Measurements from ENCODE around the gene SYNE2.

Gene SYNE2

DNA sequence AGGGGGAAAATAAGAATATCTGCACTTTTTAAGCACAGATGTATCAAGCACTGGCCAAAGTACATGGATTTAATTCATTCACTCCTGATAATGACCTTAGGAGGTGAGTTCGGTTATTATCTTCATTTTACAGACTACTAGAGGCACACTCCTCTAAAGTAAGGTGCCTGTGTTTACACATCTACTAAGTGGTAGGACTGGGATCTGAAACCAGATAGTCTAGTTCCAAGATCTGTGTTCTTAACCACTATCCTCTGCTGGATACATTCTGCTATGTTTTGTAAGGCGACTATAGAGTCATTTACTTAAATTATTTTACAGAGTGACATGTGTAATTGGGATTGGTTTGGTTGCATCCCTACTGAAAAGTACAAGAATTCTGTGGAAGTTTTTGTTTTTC is 266.1 kb downstream of the SYNE2 start:
- TF ChIP-seq, protein P1, sequence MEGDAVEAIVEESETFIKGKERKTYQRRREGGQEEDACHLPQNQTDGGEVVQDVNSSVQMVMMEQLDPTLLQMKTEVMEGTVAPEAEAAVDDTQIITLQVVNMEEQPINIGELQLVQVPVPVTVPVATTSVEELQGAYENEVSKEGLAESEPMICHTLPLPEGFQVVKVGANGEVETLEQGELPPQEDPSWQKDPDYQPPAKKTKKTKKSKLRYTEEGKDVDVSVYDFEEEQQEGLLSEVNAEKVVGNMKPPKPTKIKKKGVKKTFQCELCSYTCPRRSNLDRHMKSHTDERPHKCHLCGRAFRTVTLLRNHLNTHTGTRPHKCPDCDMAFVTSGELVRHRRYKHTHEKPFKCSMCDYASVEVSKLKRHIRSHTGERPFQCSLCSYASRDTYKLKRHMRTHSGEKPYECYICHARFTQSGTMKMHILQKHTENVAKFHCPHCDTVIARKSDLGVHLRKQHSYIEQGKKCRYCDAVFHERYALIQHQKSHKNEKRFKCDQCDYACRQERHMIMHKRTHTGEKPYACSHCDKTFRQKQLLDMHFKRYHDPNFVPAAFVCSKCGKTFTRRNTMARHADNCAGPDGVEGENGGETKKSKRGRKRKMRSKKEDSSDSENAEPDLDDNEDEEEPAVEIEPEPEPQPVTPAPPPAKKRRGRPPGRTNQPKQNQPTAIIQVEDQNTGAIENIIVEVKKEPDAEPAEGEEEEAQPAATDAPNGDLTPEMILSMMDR (IDR thresholded peaks at IDR 0.05; ENCODE audit: insufficient read depth, low read depth, low read length, missing control alignments): no peak
- peak; percentile 56 for DNase-seq (ENCODE audit: low read depth)
- no peak overlapping the region for H3K4me3 ChIP-seq (ENCODE audit: low read length)

DNA sequence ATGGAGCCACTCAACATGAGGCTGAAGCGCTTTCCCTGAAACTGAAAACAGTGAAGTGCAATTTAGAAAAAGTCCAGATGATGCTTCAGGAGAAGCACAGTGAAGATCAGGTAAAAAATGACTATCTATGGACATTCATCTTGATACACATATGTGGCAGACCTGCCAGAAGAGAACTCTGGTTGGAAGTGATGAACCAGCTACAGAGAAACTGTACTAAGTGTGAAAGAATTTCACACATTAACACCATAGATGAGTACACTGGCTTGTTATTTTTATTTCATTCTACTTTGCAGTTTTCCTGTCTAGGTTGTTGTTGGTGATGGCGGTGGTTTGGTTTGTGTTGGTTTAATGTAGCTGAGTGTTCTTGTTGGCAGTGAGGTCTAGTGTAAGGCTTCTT is 266.7 kb downstream of the SYNE2 start:
- DNase-seq (ENCODE audit: low read depth): no peak
- no peak overlapping the region for H3K4me3 ChIP-seq (ENCODE audit: low read length)
- TF ChIP-seq, protein P1 (IDR thresholded peaks at IDR 0.05; ENCODE audit: insufficient read depth, low read depth, low read length, missing control alignments): no peak

DNA sequence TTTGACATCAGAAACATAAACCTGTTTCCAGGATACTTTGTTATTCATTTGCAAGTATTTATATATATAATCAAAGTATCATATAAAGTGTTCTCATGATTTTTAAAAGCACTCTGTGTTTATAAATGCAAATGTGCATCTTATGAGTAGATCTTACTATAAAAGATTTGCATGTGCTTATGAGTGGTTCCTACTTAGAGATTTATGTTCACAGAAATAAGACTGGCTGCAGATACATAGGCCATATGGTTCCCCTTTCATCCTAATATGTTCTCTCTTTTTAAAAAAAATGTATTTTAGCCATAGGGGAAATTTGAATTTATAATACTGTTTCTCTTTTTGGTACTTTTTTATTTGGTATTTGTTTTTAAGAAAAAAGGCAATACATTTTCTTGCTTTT is 267.2 kb downstream of the SYNE2 start:
- TF ChIP-seq, protein P1 (IDR thresholded peaks at IDR 0.05; ENCODE audit: insufficient read depth, low read depth, low read length, missing control alignments): no peak
- no peak for DNase-seq (ENCODE audit: low read depth)
- H3K4me3 ChIP-seq (ENCODE audit: low read length): no peak overlapping the region

DNA sequence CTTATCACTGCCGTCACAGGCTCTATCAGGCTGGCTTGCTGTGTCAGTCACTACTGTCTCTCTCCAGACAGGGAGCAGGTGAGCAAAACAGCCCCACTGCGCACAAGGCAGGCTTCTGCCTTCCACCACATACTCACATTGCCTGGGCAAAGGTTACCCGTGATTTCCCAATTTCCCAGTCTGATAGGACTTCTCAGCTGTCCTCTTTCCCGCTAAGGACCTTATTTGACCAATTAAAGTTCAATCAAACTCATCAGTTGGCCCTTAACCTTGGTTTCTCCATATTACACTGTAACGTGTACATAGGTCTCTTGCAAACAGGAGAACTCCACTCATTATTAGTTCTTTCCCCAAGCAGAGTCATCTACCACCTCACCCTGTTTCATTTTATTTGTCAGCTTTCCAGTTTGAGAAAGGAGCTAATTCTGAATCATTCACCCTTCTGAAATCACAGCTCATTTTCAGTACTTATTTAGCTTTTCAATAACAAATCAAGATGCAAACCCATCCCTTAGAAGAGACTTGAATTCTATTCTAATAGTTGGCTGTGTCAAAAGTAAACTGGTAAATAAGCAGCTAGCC is 270.5 kb downstream of the SYNE2 start:
- DNase-seq (ENCODE audit: low read depth): no peak
- TF ChIP-seq, protein P1 (IDR thresholded peaks at IDR 0.05; ENCODE audit: insufficient read depth, low read depth, low read length, missing control alignments): no peak
- H3K4me3 ChIP-seq (ENCODE audit: low read length): no peak overlapping the region

DNA sequence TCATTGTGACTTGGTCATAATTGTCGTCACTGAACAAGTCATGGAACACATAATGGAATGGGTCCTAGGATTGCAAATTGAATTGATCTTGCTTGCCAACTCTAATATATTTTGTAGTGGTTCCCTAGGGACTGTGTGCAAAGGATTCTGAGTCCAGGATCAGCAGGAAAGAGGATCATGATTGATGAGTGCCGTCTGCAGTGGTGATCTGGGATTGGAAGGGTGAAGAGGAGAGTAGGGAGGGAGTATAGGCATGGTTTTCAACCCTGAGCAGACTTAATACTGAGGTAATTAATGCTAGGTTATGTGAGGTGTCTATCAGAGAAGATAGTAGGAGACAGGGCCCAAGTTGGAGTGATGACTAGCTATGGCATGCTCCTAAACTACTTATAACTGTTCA is 272.5 kb downstream of the SYNE2 start:
- no peak overlapping the region for H3K4me3 ChIP-seq (ENCODE audit: low read length)
- DNase-seq (ENCODE audit: low read depth): no peak
- TF ChIP-seq, protein P1 (IDR thresholded peaks at IDR 0.05; ENCODE audit: insufficient read depth, low read depth, low read length, missing control alignments): no peak

DNA sequence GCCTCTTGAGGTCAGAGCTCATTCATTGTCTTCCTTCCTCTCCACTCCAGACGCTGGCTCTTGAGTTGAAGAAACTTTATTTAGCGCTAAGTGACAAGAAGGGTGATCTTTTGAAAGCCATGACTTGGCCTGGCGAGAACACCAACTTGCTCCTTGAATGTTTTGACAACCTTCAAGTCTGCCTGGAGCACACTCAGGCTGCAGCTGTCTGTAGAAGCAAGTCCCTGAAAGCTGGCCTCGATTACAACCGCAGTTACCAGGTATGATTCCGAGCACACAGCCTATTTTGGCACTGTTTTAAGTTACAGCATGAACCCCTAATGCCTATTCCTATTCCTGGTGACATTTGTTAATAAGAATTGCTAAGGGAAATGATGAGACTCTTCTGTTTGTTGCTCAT is 273.7 kb downstream of the SYNE2 start:
- no peak overlapping the region for H3K4me3 ChIP-seq (ENCODE audit: low read length)
- TF ChIP-seq, protein P1 (IDR thresholded peaks at IDR 0.05; ENCODE audit: insufficient read depth, low read depth, low read length, missing control alignments): no peak
- DNase-seq (ENCODE audit: low read depth): no peak

DNA sequence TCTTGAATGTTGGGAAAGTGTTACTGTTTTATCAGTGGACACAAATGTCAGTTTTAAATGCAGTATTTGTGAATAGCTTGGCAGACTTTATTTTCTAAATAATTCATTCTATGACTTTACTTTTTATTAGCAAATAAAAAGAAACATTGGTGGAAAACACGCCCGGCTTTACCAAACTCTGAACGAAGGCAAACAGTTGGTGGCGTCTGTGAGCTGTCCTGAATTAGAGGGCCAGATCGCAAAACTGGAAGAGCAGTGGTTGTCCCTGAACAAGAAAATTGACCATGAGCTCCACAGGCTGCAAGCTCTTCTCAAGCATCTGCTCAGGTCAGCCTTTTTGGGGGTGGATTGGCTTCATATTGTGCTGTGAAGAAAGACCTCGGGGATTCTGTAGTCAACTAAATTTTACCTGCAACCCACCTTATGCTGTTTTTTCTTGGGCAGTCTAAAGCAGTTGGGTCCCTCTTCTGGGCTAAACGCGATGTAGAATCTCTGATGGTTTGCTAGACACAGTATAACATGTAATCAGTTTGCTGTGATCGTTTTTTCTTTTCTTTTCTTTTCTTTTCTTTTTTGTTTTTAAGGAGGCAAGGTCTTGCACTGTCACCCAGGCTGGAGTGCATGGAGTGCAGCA is 285.0 kb downstream of the SYNE2 start:
- no peak overlapping the region for H3K4me3 ChIP-seq (ENCODE audit: low read length)
- no peak for DNase-seq (ENCODE audit: low read depth)
- TF ChIP-seq, protein P1 (IDR thresholded peaks at IDR 0.05; ENCODE audit: insufficient read depth, low read depth, low read length, missing control alignments): no peak

Measured in epithelial cell of esophagus (primary cell).